HG03558 (cell line): ENCODE measurements around the gene WFDC1.

ENCODE experiments used
- ATAC-seq: cut with Tn5 transposase; IDR thresholded peaks from one replicate; pipeline ENCODE4 v1.9.1; 2021; ENCODE audit warnings: moderate number of reproducible peaks; ENCODE audit not compliant: unreplicated experiment; ENCODE audit errors: extremely low read depth

Gene WFDC1, protein sequence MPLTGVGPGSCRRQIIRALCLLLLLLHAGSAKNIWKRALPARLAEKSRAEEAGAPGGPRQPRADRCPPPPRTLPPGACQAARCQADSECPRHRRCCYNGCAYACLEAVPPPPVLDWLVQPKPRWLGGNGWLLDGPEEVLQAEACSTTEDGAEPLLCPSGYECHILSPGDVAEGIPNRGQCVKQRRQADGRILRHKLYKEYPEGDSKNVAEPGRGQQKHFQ

DNA sequence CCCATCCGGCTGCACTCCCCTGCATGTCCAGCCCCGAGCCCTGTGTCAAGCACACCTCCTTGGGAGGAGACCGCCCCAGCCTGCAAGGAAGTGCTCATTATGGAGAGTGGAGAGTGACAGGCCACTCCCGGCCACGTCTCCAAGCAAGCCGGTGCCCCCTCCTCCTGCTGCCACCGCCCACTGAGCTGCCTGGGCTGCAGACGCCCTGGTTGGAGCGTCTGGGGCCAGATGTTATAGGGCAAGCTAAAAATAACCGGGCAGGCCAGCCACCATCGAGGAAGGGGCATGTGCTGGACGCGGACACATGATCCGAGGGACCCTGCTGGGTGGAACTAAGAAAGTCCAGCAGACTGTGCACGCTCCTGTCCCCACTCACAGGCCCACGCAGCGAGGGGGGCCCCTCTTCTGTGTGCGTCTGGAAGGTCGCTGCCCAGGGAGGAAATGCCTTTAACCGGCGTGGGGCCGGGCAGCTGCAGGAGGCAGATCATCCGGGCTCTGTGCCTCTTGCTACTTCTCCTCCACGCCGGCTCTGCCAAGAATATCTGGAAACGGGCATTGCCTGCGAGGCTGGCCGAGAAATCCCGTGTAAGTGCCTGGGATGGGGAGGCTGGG is at the start of gene WFDC1:
WFDC1 (plus strand) TSS at position 348 of the 612 bp plus-strand sequence; CDS start at position 442, 94 bp downstream.
- no peak for ATAC-seq

DNA sequence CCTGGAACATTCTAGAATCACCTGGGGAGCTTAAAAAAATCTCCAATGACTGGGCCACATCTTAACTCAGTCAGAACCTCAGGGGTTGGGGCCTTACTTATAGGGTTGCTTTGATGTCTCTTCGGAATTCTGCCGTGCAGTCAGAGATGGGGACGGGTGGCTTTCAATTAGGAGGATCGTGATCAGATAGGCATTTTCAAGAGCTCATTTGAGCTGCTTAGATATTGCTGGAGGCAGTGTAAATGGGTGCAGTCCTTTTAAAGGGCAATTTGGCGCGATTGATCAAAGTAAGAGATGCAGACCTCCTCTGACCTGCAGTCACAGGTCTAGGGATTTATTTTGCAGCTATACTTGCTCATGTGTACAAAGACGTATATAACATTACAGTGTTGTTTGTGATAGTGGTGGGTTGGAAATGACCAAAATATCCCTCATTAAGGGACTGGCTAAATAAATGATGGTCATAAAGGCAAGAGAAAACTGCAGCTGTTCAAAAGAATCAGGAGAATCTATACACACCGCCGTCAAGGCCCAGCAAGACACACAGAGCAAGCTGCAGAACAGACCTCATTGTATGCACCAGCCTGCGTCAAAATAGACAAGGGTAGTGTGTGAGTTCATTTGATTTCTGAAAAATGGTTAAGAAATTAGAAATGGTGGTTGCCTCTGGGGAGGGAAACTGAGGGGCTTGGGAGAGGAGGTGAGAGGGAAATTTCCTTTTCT is 48.6 kb upstream of the WFDC1 start:
- no peak for ATAC-seq

DNA sequence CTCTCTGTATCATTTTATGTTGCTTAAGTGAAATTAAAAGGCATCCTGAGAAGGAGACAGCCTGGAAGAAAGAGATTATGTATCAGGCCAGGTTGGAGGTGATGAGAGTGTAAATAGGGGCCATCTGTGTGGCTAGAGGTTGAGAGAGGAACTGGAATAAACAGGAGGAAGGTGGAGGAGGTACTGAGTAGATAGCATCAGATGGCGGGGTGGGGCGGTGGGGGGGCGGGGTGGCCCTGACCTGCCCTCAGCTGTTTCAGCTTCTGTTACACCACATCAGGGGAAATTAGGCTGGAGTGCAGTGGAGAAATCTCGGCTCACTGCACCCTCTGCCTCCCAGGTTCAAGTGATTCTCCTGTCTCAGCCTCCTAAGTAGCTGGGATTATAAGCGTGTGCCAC is 48.0 kb upstream of the WFDC1 start:
- ATAC-seq = no peak

DNA sequence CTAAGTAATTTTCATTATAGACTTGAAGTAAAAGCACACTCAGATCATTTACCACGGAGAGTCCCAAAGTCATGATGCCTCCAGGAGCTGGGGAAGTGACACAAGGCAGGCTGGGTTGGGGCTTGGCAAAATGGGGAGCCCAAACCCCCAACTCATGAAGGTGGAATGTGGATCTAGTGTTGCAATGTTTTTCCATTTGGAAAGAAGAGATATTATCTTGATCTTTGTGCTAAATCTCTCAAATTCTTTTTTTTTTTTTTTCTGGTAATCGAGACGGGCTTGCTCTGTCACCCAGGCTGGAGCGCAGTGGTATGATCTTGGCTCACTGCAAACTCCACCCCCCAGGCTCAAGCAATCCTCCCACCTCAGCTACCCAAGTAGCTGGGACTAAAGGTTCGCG is 47.3 kb upstream of the WFDC1 start:
- ATAC-seq = no peak

DNA sequence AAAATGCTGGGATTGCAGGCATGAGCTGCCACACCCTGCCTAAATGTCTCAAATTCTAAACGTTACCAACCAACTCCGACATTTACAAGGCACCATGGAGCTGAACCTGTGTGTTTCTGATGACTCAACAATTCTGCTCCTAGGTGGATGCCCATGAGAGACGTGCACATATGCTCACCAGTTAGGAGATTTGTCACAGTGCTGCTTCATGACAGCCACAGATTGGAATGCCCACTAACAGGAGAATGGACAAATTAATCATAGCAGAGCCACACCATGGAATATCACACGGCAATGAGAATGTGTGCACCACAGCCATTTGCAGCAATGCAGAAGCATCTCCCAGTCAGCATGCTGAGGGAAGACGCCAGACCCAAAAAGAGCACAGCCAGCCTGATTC is 46.8 kb upstream of the WFDC1 start:
- ATAC-seq = no peak

DNA sequence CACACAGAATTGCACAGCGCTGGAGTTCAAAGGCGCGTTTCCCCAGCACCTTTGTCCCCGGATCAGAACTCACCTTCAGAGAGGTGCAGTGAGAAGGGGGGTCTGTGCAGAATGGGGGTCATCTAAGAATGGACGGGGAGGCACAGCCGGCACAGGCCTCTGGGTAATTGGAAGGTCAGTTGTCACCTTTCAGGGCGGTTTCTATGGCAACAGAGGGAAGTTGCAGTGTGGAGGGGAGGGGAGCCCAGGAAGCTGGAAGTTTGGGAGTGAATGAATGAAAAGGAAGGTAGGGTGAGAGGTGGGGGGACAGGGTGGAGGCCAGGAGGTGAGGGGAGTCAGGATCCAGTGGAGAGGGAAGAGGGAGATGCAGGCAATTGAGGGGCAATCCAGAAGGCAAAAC is 42.5 kb upstream of the WFDC1 start:
- ATAC-seq = no peak

DNA sequence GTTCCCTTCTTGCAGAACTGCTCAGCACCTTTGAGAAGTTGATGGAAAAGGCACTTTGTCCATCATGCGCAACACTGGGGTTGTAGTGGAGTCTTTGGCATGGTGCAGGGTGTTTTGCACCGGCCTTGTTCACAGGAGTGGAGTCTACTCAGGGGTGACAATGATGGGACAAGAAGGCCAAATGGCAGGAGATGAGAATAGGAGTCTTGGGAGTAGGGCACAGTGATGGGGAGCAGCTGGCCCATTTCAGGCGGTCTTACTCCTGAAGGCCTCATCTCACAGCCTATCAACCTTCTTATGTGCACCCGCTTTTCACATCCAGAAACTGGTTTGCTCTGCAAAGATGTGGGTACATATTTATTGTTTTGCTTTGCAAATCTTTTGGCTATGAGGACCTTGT is 41.5 kb upstream of the WFDC1 start:
- no peak for ATAC-seq

DNA sequence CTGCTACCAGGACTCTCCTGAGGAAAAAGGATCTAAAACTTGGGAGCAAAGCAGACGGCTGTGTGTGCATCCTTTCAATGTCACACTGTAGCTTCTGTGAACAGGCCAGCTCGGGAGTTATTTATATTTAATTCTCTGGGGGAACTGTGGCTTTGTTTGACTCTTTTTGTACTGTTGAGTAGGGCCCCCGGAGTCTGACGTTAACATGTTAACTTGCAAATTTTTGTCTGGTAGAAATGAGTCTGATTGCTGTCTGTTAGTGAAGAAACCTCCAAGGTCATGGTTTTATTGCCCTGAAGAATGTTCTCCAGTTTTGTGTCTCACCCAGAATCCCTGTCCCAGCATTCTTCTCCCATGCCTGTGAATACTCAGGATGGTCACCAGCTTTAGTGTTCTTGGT is 40.6 kb upstream of the WFDC1 start:
- ATAC-seq = no peak

DNA sequence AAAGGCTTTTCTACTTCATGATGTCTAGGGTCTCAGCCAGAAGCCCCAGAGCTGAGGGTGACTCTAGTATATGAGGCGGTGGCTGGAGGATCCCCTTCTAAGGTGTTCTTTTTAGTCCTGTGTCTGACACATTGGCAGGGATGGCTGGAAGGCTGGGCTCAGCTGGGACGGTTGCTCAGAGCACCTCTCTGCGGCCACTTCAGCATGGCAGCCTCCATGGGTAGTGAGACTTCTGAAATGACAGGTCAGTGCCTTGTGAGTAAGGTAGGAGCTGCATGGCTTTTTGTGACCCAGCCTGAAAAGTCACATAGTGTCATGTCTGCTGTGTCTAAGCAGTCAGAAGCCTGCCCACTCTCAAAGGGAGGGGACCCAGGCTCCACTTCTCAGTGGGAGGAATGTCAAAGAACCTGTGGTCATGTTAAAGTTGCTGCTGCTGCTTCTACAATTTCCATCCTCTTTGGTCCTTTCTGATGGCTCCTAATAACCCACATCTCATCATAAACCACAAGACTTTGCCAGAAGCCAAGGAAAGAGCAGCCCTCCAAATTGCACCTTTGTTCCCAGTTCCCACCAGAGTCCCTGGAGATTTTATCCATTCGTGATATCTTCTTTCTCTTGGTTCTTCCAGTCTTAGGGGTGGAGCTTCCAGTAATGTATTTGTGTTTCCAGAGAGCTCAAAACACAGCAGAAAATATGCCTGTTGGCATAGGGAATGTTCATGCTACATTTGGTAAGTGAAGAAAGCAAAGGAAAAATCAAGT is 39.4 kb upstream of the WFDC1 start:
- no peak for ATAC-seq

DNA sequence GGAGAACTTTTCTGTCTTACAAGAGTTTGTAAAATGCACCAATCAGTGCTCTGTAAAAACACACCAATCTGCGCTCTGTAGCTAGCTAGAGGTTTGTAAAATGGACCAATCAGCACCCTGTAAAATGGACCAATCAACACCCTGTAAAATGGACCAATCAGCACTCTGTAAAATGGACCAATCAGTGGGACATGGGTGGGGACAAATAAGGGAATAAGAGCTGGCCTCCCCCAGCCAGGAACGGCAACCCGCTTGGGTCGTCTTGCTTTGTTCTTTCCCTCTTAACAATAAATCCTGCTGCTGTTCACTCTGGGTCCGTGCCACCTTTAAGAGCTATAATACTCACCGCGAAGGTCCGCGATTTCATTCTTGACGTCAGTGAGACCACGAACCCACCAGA is 36.4 kb upstream of the WFDC1 start:
- ATAC-seq = no peak

DNA sequence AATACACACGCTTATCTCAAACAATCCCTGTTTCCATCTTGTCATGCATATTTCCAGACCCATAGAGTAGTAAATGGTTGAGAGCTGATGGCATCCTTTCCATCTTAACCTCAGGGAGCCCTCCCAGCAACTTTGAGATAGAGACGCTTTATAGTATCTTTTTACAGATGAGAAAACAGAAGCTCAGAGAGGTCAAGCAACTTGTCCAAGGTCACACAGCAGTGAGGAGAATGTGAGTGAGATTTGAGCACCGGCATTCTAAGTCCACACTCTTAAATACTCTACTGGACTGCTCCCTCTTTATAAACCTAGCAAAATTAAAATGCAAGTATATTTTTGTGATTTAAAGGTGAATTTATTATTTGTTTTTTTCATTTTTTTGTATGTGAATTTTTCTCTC is 35.0 kb upstream of the WFDC1 start:
- ATAC-seq = no peak

DNA sequence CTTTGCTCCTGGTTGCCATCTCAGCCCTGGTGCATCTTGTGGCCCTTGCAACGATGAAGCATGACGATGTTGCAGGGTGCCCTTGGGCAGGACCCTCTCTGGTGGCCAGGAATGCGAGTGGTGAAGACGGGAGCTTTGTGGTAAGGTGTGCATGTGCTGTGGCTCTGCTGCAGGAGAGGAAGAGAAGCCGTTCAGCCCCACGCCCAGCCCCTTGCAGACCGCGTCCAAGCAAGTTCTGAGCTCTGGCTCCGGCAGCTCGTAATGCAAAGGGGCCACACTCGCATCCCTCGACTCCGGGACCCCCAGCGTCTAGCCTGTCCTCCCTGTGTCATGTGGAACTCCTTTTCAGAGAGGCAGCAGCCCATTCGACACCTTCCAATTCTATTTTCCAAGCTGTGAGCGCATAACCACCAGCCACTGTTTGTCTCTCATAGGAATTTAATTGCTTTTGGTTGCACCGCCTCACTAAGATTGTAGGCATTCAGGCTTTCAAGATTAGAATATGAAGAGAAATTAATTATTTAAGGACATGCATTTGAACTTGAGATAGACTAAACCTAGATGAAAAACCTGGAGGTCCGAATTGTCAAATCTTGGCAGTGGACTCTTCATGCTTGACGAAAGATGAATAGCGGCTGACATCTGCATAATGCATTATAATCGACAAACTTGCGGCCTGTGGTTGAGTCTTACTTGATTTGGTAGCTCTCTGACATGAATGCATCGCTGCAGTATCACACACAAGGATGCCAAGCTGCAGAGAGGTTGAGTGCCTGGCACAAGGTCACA is 33.7 kb upstream of the WFDC1 start:
- ATAC-seq = no peak

DNA sequence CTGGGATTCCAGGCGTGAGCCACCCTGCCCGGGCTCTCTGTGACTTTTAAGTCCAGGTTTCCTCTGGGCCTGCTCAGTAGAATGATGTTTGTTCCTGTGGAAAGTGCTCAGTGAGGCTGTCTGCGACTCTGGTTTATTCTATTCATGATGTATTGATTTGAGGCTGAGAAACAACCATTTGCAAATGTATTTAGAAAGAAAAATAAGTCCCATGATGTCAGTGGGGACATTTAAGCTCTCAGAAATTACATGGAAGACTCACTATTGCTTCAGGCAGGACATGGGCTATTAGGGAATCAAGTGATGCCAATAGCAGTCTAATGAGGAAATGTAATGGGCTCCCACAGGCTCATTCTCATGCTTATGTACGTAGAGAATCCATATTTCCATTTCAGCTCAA is 32.6 kb upstream of the WFDC1 start:
- no peak for ATAC-seq

DNA sequence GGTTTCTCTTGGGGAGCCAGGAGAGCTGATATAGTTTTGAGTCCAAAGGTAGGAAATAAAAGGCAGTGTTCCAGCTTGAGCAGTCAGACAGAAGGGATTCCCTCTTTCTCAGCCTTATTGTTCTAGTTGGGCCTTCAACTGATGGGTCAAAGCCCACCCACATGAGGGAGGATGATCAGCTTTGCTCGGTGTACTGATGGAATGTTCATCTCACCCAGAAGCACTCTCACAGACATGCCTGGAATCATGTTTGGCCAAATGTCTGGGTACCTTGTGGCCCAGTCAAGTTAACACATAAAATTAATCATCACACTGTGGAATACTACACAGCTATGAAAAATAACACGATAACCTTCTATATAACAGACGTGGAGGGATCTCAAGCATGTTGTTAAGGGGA is 31.7 kb upstream of the WFDC1 start:
- ATAC-seq = no peak

DNA sequence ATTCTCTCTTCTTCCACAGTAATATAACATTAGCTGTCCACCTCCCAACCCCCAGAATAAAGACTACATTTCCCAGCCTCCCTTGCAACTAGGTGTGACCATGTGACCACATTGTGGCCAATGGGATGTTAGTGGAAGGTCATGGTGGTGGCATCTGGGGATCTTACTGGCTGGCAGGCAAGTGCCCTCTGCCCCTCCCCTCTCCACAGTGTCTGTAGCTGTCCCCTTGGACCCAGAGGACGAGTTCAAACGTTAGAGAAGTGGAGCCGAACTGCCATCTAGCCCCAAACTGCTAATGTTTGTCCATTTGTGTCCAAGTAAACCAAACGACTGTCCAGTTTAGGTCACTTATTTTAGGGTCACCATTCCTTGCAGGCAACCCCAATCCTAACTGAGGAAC is 28.2 kb upstream of the WFDC1 start:
- ATAC-seq = no peak

DNA sequence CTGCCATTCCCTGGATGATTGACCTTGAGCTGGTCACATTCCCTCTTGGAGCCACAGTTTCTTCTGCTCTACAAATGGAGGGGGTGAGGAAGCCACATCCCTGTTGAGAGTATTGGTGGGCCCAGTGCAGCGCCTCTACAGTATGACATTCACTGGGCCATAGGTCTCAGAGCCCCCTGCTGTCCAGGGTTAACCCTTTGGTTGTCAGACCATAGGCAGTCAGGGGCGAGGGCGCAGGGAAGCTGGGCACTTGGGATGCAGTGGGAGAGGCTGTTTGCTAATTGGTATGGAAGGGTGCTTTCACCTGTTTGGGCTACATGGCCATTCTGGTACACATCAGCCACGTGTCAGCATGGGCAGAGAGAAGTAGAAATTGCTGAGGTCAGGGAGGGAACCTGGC is 27.3 kb upstream of the WFDC1 start:
- no peak for ATAC-seq

DNA sequence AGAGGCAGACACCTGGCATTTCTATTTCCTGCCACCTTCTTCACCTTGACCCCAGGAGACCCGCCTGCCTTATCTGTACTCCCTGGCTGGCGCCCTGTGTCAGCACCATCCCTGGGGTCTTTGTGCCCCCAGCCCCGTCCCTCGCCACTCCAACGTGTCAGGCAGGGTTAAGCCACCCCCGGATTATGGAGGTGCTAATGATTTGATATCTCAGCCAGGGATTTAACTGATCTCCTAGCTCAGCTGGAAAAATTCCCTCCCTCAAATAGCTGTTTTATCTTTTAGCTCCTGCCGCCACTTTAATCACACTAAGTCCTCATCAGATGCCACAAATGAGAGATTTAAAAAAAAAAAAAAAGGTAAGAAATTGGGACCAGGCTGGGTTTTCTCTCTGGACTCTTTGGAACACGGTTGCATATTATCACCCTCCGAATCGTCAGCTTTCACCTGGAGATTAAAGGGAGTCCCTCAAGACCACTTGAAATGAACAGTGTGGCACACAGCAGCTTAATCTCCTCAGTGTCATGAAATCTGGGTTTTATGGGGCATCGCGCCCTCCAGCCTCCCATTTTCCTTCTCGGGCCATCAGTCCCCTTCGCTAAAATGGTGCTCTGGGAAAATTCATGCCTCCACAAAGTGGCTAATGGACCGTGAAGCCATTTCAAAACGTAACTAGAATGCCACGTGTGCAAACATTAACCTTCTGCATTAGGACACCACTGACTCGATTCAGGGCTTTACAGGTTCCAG is 26.2 kb upstream of the WFDC1 start:
- no peak for ATAC-seq

DNA sequence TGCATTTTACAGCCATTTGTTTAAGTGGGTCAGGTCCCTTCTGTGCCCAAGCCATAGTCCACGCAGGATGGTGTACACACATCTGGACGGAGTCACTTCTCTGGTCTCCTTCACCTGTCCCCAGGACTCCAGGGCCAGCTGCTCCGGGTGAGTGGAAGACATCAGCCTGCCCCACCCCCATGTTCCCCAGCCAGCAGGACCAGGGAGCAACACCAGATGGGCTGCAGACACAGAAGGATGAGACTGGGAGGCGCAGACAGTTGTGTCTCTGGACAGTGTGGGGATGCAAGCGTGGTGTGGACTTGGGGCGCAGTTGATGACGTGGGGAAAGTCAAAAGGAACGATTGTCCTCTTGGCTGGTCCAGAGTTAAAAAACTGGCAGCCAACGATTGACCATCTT is 24.6 kb upstream of the WFDC1 start:
- no peak for ATAC-seq

DNA sequence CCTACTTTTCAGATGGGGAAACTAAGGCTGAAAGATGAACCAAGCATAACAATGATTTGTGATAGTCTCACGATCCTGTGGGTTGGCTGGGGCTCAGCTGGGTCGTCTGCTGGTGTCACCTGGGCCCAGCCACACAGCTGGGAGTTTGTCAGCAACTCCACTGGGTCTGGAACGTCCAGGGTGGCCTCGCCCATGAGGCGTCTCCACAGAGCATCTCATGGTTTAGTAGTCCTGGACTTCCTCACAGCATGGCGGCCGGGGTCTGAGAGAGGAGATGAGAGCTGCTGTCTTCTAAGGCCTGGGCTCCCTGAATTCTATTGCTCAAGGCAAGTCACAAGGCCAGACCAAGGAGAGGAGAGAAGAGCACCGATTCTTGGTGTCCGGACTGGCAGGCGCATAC is 24.1 kb upstream of the WFDC1 start:
- no peak for ATAC-seq

DNA sequence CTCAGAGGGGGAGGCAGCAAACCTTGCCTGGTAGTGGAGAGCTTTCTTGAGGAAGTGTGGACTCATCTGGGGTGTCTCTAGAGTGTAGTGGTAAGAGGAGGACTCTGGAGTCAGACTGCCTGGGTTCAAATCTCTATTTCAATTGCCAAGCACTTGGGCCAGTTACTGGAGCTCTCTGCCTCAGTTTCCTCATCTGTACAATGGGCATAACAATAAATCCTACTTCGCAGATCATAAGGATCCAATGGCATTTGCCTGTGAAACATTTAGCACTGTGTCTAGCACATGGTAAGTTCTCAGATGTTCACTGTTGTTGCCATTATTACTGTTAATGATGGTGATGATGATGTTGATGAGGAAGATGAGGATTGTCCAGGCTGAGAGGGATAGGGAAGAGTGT is 23.6 kb upstream of the WFDC1 start:
- ATAC-seq = no peak
